HEK293T (cell line): ENCODE data around the gene ITGA2.

Source experiments
- BHLHE40 ChIP-seq: fragments of 450-650 bp; IDR thresholded peaks from 2 replicates; pipeline ENCODE4 v1.6.1; 2016; ENCODE audit warnings: mild to moderate bottlenecking, moderate library complexity, borderline replicate concordance
- ELF4 ChIP-seq: fragments of 450-650 bp; IDR thresholded peaks from 2 replicates; pipeline ENCODE4 v1.6.1; 2017; ENCODE audit warnings: antibody characterized with exemption
- FOXA1 ChIP-seq: fragments of 450-650 bp; IDR thresholded peaks from 2 replicates; pipeline ENCODE4 v1.6.1; 2016; ENCODE audit warnings: mild to moderate bottlenecking
- HDGF ChIP-seq: fragments of 450-650 bp; IDR thresholded peaks from 2 replicates; pipeline ENCODE4 v1.6.1; 2017; ENCODE audit warnings: antibody characterized with exemption, borderline replicate concordance
- NFRKB ChIP-seq: fragments of 450-650 bp; IDR thresholded peaks from 2 replicates; pipeline ENCODE4 v1.6.1; 2016; ENCODE audit warnings: mild to moderate bottlenecking, moderate library complexity
- SP1 ChIP-seq: fragments of 450-650 bp; IDR thresholded peaks from 2 replicates; pipeline ENCODE4 v1.6.1; 2017
- SUZ12 ChIP-seq: fragments of 450-650 bp; IDR thresholded peaks from 2 replicates; pipeline ENCODE4 v1.6.1; 2016; ENCODE audit warnings: mild to moderate bottlenecking
- ZNF384 ChIP-seq: fragments of 450-650 bp; IDR thresholded peaks from 2 replicates; pipeline ENCODE4 v1.6.1; 2016

DNA sequence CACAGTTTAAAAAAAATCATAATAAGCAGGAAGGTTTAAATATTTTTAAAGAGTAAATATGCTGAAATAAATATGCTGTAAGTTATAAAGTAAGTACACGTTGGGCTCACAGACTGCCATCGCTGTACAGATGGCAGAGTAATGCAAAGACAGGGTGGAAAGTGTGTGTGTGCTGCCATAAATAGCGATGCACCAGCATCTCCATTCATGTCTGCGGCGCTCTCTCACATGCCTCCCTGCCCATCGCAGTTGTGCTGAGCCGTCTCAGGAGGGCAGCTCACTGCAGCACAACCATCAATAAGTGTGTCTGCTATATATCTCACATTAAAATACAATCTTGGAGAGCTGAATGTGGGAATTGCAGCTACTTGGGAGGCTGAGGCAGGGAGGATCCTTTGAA, 106.1 kb downstream of the ITGA2 start:
- no peak for TF ChIP-seq FOXA1
- no peak for TF ChIP-seq SP1
- TF ChIP-seq HDGF, result no peak
- no peak for TF ChIP-seq ELF4
- TF ChIP-seq NFRKB, result no peak
- no peak for TF ChIP-seq SUZ12
- TF ChIP-seq BHLHE40, result no peak
- no peak for TF ChIP-seq ZNF384
